ENCODE results near the gene ATP9A. TPM values are rescaled to one million over a fixed set of nuclear protein-coding genes. Genes with fewer than 3 reads are reported as not detected.
A peak's percentile ranks its signal among the peaks of the same experiment; 100 is the strongest.

The ATP9A gene
- polyA plus RNA-seq, 3 donors = 0.04 TPM; not detected in 2

DNA sequence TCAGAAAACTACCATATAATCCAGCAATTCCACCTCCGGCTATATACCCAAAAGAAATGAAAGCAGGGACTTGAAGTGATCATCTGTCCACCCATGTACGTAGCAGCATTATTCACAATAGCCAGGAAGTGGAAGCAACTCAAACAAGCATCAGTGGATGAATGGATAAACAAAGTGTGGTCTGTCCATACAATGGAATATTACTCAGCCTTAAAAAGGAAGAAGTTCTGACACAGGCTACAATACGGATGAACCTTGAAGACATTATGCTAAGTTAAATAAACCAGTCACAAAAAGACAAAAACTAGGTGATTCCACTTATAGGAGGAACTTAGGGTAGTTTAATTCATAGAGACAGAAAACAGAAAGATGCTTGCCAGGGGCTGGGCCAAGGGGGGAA, 76.5 kb downstream of the ATP9A start:
- H3K9me3 ChIP-seq (replicated peaks in 1 of 2; ENCODE audit: control insufficient read depth in 1 of 2, insufficient read depth in 1 of 2, low read length in 2 of 2) = no peaks in the 10 kb centered on the region
- H3K36me3 Mint-ChIP-seq = no peaks in the 10 kb centered on the region
- no peaks in the 10 kb centered on the region for H3K4me1 ChIP-seq (ENCODE audit: control insufficient read depth in 1 of 2, insufficient read depth in 2 of 2, low read length in 2 of 2)
- no peak overlapping the region for H3K4me3 ChIP-seq (replicated peaks in 1 of 3; ENCODE audit: low read depth in 2 of 3, low read length in 3 of 3)
- intact Hi-C loops (cut with micrococcal nuclease) = no loop called here
- H3K4me3 Mint-ChIP-seq = no peak overlapping the region
- DNase-seq = no peak
- H3K9ac ChIP-seq (ENCODE audit: insufficient read depth, low read length, poor library complexity, severe bottlenecking) = no peak overlapping the region
- H3K36me3 ChIP-seq (replicated peaks in 1 of 2; ENCODE audit: control insufficient read depth in 1 of 2, insufficient read depth in 2 of 2, low read length in 2 of 2) = no peaks in the 10 kb centered on the region
- H3K27me3 ChIP-seq (ENCODE audit: control insufficient read depth in 2 of 2, insufficient read depth in 2 of 2, low read length in 2 of 2) = no peaks in the 10 kb centered on the region
- peak overlapping the region in 1 of 7 donors; percentile 21 for H3K27ac Mint-ChIP-seq
- H3K4me2 ChIP-seq (replicated peaks; ENCODE audit: extremely low read depth, low read length, poor library complexity, severe bottlenecking) = no peak overlapping the region
- peaks cover 0 to 11% (median 4%) of the 10 kb centered on the region in 3 donors for H3K27me3 Mint-ChIP-seq (ENCODE audit: low read depth in 3 of 3)
- H3K9me3 Mint-ChIP-seq = peaks cover 0 to 3% (median 0%) of the 10 kb centered on the region in 7 donors
- no peaks in the 10 kb centered on the region for H4K20me1 ChIP-seq (ENCODE audit: insufficient read depth, low read length)
- no peaks in the 10 kb centered on the region for H3K79me2 ChIP-seq (ENCODE audit: insufficient read depth, low read length)
- H3K27ac ChIP-seq (ENCODE audit: low read depth in 1 of 2, low read length in 2 of 2) = no peak overlapping the region
- WGBS (ENCODE audit: insufficient coverage) = no CpG with 5 or more reads among the region's 3 CpGs
- TF ChIP-seq, protein P1, sequence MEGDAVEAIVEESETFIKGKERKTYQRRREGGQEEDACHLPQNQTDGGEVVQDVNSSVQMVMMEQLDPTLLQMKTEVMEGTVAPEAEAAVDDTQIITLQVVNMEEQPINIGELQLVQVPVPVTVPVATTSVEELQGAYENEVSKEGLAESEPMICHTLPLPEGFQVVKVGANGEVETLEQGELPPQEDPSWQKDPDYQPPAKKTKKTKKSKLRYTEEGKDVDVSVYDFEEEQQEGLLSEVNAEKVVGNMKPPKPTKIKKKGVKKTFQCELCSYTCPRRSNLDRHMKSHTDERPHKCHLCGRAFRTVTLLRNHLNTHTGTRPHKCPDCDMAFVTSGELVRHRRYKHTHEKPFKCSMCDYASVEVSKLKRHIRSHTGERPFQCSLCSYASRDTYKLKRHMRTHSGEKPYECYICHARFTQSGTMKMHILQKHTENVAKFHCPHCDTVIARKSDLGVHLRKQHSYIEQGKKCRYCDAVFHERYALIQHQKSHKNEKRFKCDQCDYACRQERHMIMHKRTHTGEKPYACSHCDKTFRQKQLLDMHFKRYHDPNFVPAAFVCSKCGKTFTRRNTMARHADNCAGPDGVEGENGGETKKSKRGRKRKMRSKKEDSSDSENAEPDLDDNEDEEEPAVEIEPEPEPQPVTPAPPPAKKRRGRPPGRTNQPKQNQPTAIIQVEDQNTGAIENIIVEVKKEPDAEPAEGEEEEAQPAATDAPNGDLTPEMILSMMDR (IDR thresholded peaks at IDR 0.05) = no peak
- H3K4me1 Mint-ChIP-seq = peaks cover 17% of the 10 kb centered on the region
- H2AFZ ChIP-seq (ENCODE audit: insufficient read depth, low read depth, low read length, poor library complexity, severe bottlenecking) = no peak overlapping the region

DNA sequence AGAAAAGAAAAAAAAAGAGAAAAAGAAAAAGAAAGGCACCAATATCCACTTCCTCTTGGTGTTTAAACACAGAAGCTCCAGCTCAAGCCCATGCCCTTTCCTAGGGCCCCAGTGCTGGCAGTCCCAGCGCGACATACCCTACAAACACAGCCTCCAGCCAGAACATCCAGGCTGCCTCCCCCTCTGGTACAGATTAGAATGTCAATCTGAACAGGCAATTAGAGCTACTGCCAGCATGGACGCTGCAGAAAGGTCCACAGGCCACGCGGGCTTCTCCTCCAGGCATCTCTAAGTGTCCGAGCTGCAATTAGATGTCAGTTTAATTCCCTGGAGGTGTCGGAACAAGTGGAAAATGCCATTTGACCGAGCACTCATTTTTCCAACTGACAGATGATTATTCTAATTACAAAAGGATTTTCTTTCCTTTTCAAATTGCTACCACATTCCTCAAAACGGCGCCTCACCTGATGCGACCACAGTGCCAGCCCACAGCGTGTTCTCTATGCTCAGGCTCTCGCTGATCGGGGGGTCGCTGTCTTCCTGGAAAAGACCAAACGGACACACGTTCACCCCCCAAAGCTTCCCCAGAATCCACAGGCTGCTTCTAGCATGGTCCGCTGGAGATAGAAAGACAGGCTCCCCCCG, 79.5 kb downstream of the ATP9A start:
- no peak overlapping the region for H3K4me3 Mint-ChIP-seq
- intact Hi-C loops (cut with micrococcal nuclease) = no loop called here
- peaks cover 0 to 6% (median 4%) of the 10 kb centered on the region in 3 donors for H3K27me3 Mint-ChIP-seq (ENCODE audit: low read depth in 3 of 3)
- DNase-seq = no peak
- Histone ChIP-seq H3K9ac (ENCODE audit: insufficient read depth, low read length, poor library complexity, severe bottlenecking) (no peak overlapping the region), H3K4me1 (ENCODE audit: control insufficient read depth in 1 of 2, insufficient read depth in 2 of 2, low read length in 2 of 2) (no peaks in the 10 kb centered on the region), H3K4me2 (replicated peaks; ENCODE audit: extremely low read depth, low read length, poor library complexity, severe bottlenecking) (no peak overlapping the region), H3K4me3 (replicated peaks in 1 of 3; ENCODE audit: low read depth in 2 of 3, low read length in 3 of 3) (no peak overlapping the region), H3K27me3 (ENCODE audit: control insufficient read depth in 2 of 2, insufficient read depth in 2 of 2, low read length in 2 of 2) (no peaks in the 10 kb centered on the region), H3K27ac (ENCODE audit: low read depth in 1 of 2, low read length in 2 of 2) (no peak overlapping the region), H3K9me3 (replicated peaks in 1 of 2; ENCODE audit: control insufficient read depth in 1 of 2, insufficient read depth in 1 of 2, low read length in 2 of 2) (no peaks in the 10 kb centered on the region), H3K36me3 (replicated peaks in 1 of 2; ENCODE audit: control insufficient read depth in 1 of 2, insufficient read depth in 2 of 2, low read length in 2 of 2) (no peaks in the 10 kb centered on the region), H2AFZ (ENCODE audit: insufficient read depth, low read depth, low read length, poor library complexity, severe bottlenecking) (no peak overlapping the region), H3K79me2 (ENCODE audit: insufficient read depth, low read length) (no peaks in the 10 kb centered on the region), H4K20me1 (ENCODE audit: insufficient read depth, low read length) (no peaks in the 10 kb centered on the region)
- 96% methylated on average over 13 of the region's 19 CpGs for WGBS (ENCODE audit: insufficient coverage)
- H3K4me1 Mint-ChIP-seq = peaks cover 5% of the 10 kb centered on the region
- no peaks in the 10 kb centered on the region for H3K36me3 Mint-ChIP-seq
- TF ChIP-seq, protein P1 (IDR thresholded peaks at IDR 0.05) = no peak
- H3K9me3 Mint-ChIP-seq = peaks cover 0 to 3% (median 0%) of the 10 kb centered on the region in 7 donors
- H3K27ac Mint-ChIP-seq = no peak overlapping the region
